ENCODE measurements around the gene TLL1.

Gene TLL1

GRCh38 chr4:165879641-165880040, 6.6 kb downstream of the TLL1 start:
- DNase-seq (ENCODE audit: low read depth in 1 of 2, low spot score in 1 of 2): no peak

- DNase-seq (ENCODE audit: low read depth in 1 of 2, low spot score in 1 of 2): no peak
These were observed 21.1 kb downstream of the TLL1 start for GRCh38 chr4:165894159-165894558.

- no peak for DNase-seq (ENCODE audit: low read depth in 1 of 2, low spot score in 1 of 2)
These were observed 32.5 kb downstream of the TLL1 start for GRCh38 chr4:165905405-165906027.

- DNase-seq (ENCODE audit: low read depth in 1 of 2, low spot score in 1 of 2): no peak
These were observed 33.2 kb downstream of the TLL1 start for GRCh38 chr4:165906272-165906671.

- no peak for DNase-seq (ENCODE audit: low read depth in 1 of 2, low spot score in 1 of 2)
These were observed 36.9 kb downstream of the TLL1 start for GRCh38 chr4:165909947-165910346.

GRCh38 chr4:165915215-165915614, 42.2 kb downstream of the TLL1 start:
- DNase-seq (ENCODE audit: low read depth in 1 of 2, low spot score in 1 of 2): no peak

GRCh38 chr4:165921546-165921945, 48.5 kb downstream of the TLL1 start:
- no peak for DNase-seq (ENCODE audit: low read depth in 1 of 2, low spot score in 1 of 2)

GRCh38 chr4:165922747-165923146, 49.7 kb downstream of the TLL1 start:
- DNase-seq (ENCODE audit: low read depth in 1 of 2, low spot score in 1 of 2): no peak

- DNase-seq (ENCODE audit: low read depth in 1 of 2, low spot score in 1 of 2): no peak
These were observed 53.3 kb downstream of the TLL1 start for GRCh38 chr4:165926307-165926706.

- DNase-seq (ENCODE audit: low read depth in 1 of 2, low spot score in 1 of 2): no peak
These were observed 54.3 kb downstream of the TLL1 start for GRCh38 chr4:165927366-165927765.

GRCh38 chr4:165927815-165928214, 54.8 kb downstream of the TLL1 start:
- no peak for DNase-seq (ENCODE audit: low read depth in 1 of 2, low spot score in 1 of 2)

- DNase-seq (ENCODE audit: low read depth in 1 of 2, low spot score in 1 of 2): no peak
These were observed 55.6 kb downstream of the TLL1 start for GRCh38 chr4:165928601-165929000.

GRCh38 chr4:165929662-165930061, 56.6 kb downstream of the TLL1 start:
- no peak for DNase-seq (ENCODE audit: low read depth in 1 of 2, low spot score in 1 of 2)

GRCh38 chr4:165931741-165932140, 58.7 kb downstream of the TLL1 start:
- no peak for DNase-seq (ENCODE audit: low read depth in 1 of 2, low spot score in 1 of 2)

GRCh38 chr4:165944900-165945299, 71.9 kb downstream of the TLL1 start:
- DNase-seq (ENCODE audit: low read depth in 1 of 2, low spot score in 1 of 2): no peak

- no peak for DNase-seq (ENCODE audit: low read depth in 1 of 2, low spot score in 1 of 2)
These were observed 73.0 kb downstream of the TLL1 start for GRCh38 chr4:165945991-165946390.

- DNase-seq (ENCODE audit: low read depth in 1 of 2, low spot score in 1 of 2): no peak
These were observed 74.0 kb downstream of the TLL1 start for GRCh38 chr4:165947019-165947418.

- DNase-seq (ENCODE audit: low read depth in 1 of 2, low spot score in 1 of 2): no peak
These were observed 80.1 kb downstream of the TLL1 start for GRCh38 chr4:165953181-165953580.

GRCh38 chr4:165963621-165964020, 90.6 kb downstream of the TLL1 start:
- no peak for DNase-seq (ENCODE audit: low read depth in 1 of 2, low spot score in 1 of 2)

- no peak for DNase-seq (ENCODE audit: low read depth in 1 of 2, low spot score in 1 of 2)
These were observed 91.6 kb downstream of the TLL1 start for GRCh38 chr4:165964591-165964990.

GRCh38 chr4:165965503-165965902, 92.5 kb downstream of the TLL1 start:
- DNase-seq (ENCODE audit: low read depth in 1 of 2, low spot score in 1 of 2): no peak

- no peak for DNase-seq (ENCODE audit: low read depth in 1 of 2, low spot score in 1 of 2)
These were observed 93.8 kb downstream of the TLL1 start for GRCh38 chr4:165966833-165967232.

- no peak for DNase-seq (ENCODE audit: low read depth in 1 of 2, low spot score in 1 of 2)
These were observed 94.4 kb downstream of the TLL1 start for GRCh38 chr4:165967486-165967885.

Measured in stimulated activated CD4-positive, alpha-beta T cell treated with anti-CD3 and anti-CD28 coated beads, Interleukin-15, amount 100 ng/mL, for 1 hour (primary cell).